Non-pigmented ciliary epithelial cell (primary cell): ENCODE measurements around the gene ZNF333.

Experiments
- DNase-seq: peaks from one replicate; pipeline ENCODE4 v3.0.0-alpha.2; 2010; ENCODE audit warnings: low read depth

Gene ZNF333

GRCh38 chr19:14689598-14690503 is at the start of gene ZNF333:
Gene ZNF333 (plus strand): TSS chr19:14690048. CDS start chr19:14693492, 3,444 bp downstream.
- DNase-seq, result peak; percentile 43

GRCh38 chr19:14648506-14648905 is 41.3 kb upstream of the ZNF333 start:
- no peak for DNase-seq

- no peak for DNase-seq
Observed at GRCh38 chr19:14649020-14649419, 40.8 kb upstream of the ZNF333 start.

GRCh38 chr19:14650161-14650560 is 39.7 kb upstream of the ZNF333 start:
- no peak for DNase-seq

- no peak for DNase-seq
Observed at GRCh38 chr19:14654786-14655560, 34.9 kb upstream of the ZNF333 start.

- no peak for DNase-seq
Observed at GRCh38 chr19:14655726-14656125, 34.1 kb upstream of the ZNF333 start.

GRCh38 chr19:14659874-14660489 is 29.9 kb upstream of the ZNF333 start:
- no peak for DNase-seq

- DNase-seq, result no peak
Observed at GRCh38 chr19:14661372-14661924, 28.4 kb upstream of the ZNF333 start.

GRCh38 chr19:14669940-14670339 is 19.9 kb upstream of the ZNF333 start:
- DNase-seq, result no peak

GRCh38 chr19:14670408-14670807 is 19.4 kb upstream of the ZNF333 start:
- no peak for DNase-seq

- no peak for DNase-seq
Observed at GRCh38 chr19:14672188-14672872, 17.5 kb upstream of the ZNF333 start.

- no peak for DNase-seq
Observed at GRCh38 chr19:14673088-14673487, 16.8 kb upstream of the ZNF333 start.

GRCh38 chr19:14674764-14675163 is 15.1 kb upstream of the ZNF333 start, which contains the start of gene ADGRE3:
Gene ADGRE3 (minus strand): TSS chr19:14674844. CDS start chr19:14674770, 74 bp downstream.
- no peak for DNase-seq

GRCh38 chr19:14676762-14677161 is 13.1 kb upstream of the ZNF333 start:
- no peak for DNase-seq

GRCh38 chr19:14677464-14677863 is 12.4 kb upstream of the ZNF333 start:
- no peak for DNase-seq

- DNase-seq, result no peak
Observed at GRCh38 chr19:14678199-14678598, 11.6 kb upstream of the ZNF333 start.

- no peak for DNase-seq
Observed at GRCh38 chr19:14682084-14682483, 7.8 kb upstream of the ZNF333 start.

GRCh38 chr19:14683439-14683838 is 6.4 kb upstream of the ZNF333 start:
- no peak for DNase-seq

GRCh38 chr19:14686411-14686810 is 3.4 kb upstream of the ZNF333 start:
- DNase-seq, result no peak

GRCh38 chr19:14694641-14695266 is 4.9 kb downstream of the ZNF333 start:
- no peak for DNase-seq

GRCh38 chr19:14695471-14695870 is 5.6 kb downstream of the ZNF333 start:
- no peak for DNase-seq
